ENCODE results near the gene ZNF865. TPM values are rescaled to one million over a fixed set of nuclear protein-coding genes. Genes with fewer than 3 reads are reported as not detected.
A peak's percentile ranks its signal among the peaks of the same experiment; 100 is the strongest.

The ZNF865 gene
- total RNA-seq (2021; fragmentation: NEBNext Ultra II Directional; extraction: Animal tissue kit (Norgen Biotek cat#: 25700)), result 13.6 and 14.6 TPM in 2 replicates
- 3.5 and 5.9 TPM in 2 replicates for polyA plus RNA-seq (2011; rRNA removed)
- 3.2 TPM for polyA plus RNA-seq (2011; cell fraction: cytosol; rRNA removed)
- polyA plus RNA-seq (2011; cell fraction: nucleus; rRNA removed), result 5.2 TPM
- polyA plus RNA-seq (2012, experiment 1 of 2), result 4.2 to 8.5 TPM (median 7.3 TPM) in 4 replicates
- polyA plus RNA-seq (2012, experiment 2 of 2), result 3.5 TPM
- 8.2 TPM for polyA plus RNA-seq (2013, experiment 1 of 2)
- 8.3 TPM for polyA plus RNA-seq (2013, experiment 2 of 2)
- 0.49 and 1.1 TPM in 2 replicates for polyA minus RNA-seq (2011; rRNA and poly(A)+ RNA removed)
- 6.8 TPM for polyA minus RNA-seq (2011; cell fraction: cytosol; rRNA and poly(A)+ RNA removed)
- polyA minus RNA-seq (2011; cell fraction: nucleus; rRNA and poly(A)+ RNA removed), result 5.9 TPM
- long read RNA-seq, experiment 1, full-length matches to known transcripts, result 4 of 17 reads
- long read RNA-seq, experiment 1, partial matches to known transcripts, result 0 of 17 reads
- long read RNA-seq, experiment 1, other reads (novel, unspliced or antisense), result 13 of 17 reads
- long read RNA-seq, experiment 2, partial matches to known transcripts, result 0 of 3 reads
- long read RNA-seq, experiment 2, other reads (novel, unspliced or antisense), result 3 of 3 reads

- POLR2A ChIA-PET (ENCODE audit: partially characterized antibody), result interaction anchor here (0.6 to 3.6 kb wide), 15 partner anchors 11 to 121 kb away, joined by 3 to 25 read pairs (median 4); partner anchors contain the start of genes NAT14, U2AF2, ZNF579 and ZNF784
- Histone ChIP-seq H4K91ac (replicated peaks; ENCODE audit: insufficient read length, low read length) (peak within 1 kb of the TSS; percentile 98), H4K5ac (ENCODE audit: insufficient read length, low read depth, low read length) (peak within 1 kb of the TSS; percentile 96), H3K23ac (ENCODE audit: insufficient read length) (no peak within 1 kb of the TSS), H3K14ac (ENCODE audit: insufficient read length) (peak within 1 kb of the TSS; percentile 1), H2BK120ac (replicated peaks; ENCODE audit: low read depth, low read length) (peak within 1 kb of the TSS; percentile 86), H3K36me3 (ENCODE audit: control insufficient read depth in 2 of 4, insufficient read depth in 4 of 4, low read length in 3 of 4) (peaks cover 0 to 3% (median 0%) of the 10 kb centered on the region in 4 experiments; a peak in 1 of 8 replicates), H3K18ac (ENCODE audit: extremely low read depth, low read length) (peak within 1 kb of the TSS; percentile 98), H2BK5ac (ENCODE audit: low read depth, low read length) (peak within 1 kb of the TSS; percentile 96), H4K20me1 (replicated peaks in 1 of 2; ENCODE audit: control insufficient read depth in 1 of 2, insufficient read depth in 2 of 2, low read length in 2 of 2) (peaks cover 2 to 19% of the 10 kb centered on the region in 2 experiments), H2AFZ (ENCODE audit: low read length) (no peak within 1 kb of the TSS; the same call in 1 of the 2 replicates), H3K4me1 (replicated peaks in 1 of 4; ENCODE audit: control insufficient read depth in 3 of 4, insufficient read depth in 4 of 4, low read length in 3 of 4) (peaks cover 0 to 14% (median 8%) of the 10 kb centered on the region in 4 experiments; a peak in 6 of 7 replicates), H3K56ac (replicated peaks; ENCODE audit: insufficient read length, low read depth, low read length) (peak within 1 kb of the TSS; percentile 95), H2AK5ac (ENCODE audit: low read depth, low read length) (no peak within 1 kb of the TSS), H3K23me2 (ENCODE audit: low read depth, low read length) (peaks cover 13% of the 10 kb centered on the region), H3K9me3 (ENCODE audit: insufficient read depth in 2 of 2, low read depth in 1 of 2, low read length in 1 of 2) (no peaks in the 10 kb centered on the region), H3K27ac (ENCODE audit: low read depth, low read length) (peak within 1 kb of the TSS; percentile 80), H3K9ac (replicated peaks in 1 of 4; ENCODE audit: extremely low read depth in 1 of 4, low read depth in 3 of 4, low read length in 3 of 4) (peak within 1 kb of the TSS; percentile 59 to 66 (median 62)), H3K79me2 (ENCODE audit: control insufficient read depth in 1 of 2, insufficient read depth in 2 of 2, low read length in 2 of 2) (peaks cover 0 to 10% of the 10 kb centered on the region in 2 experiments; a peak in 2 of 4 replicates), H3K4ac (replicated peaks; ENCODE audit: insufficient read length, low read depth, low read length) (peak within 1 kb of the TSS; percentile 74), H3K4me2 (ENCODE audit: insufficient read depth in 1 of 2, low read depth in 2 of 2, low read length in 2 of 2) (peak within 1 kb of the TSS; percentile 61 to 93), H2BK12ac (ENCODE audit: low read depth, low read length) (0 out of 2 replicates have a peak within 1 kb of the TSS, but pooled peaks have one; percentile 80), H3K79me1 (ENCODE audit: low read depth, low read length) (peaks cover 5% of the 10 kb centered on the region), H4K8ac (ENCODE audit: extremely low read depth, insufficient read depth, low read length) (peak within 1 kb of the TSS; percentile 83), H3K4me3 (ENCODE audit: extremely low read depth in 1 of 4, insufficient read depth in 2 of 4, low read depth in 3 of 4, low read length in 4 of 4) (peak within 1 kb of the TSS; percentile 54 to 93 (median 88)), H3K27me3 (replicated peaks in 1 of 4; ENCODE audit: control insufficient read depth in 3 of 4, extremely low read depth in 1 of 4, insufficient read depth in 3 of 4, low read length in 3 of 4) (no peaks in the 10 kb centered on the region), H2BK15ac (ENCODE audit: low read length) (peak within 1 kb of the TSS; percentile 95; the same call in 1 of the 2 replicates), H2BK20ac (ENCODE audit: low read length) (peak within 1 kb of the TSS; percentile 66; the same call in 1 of the 2 replicates)
- FAIRE-seq (peak; percentile 74), DNase-seq (ENCODE audit: low read depth in 1 of 2, low spot score in 2 of 2) (peak in 1 of 2 experiments; percentile 72)
- WGBS, 2 experiments (ENCODE audit: extremely low coverage in 1 of 2, insufficient coverage in 1 of 2, insufficient read length in 1 of 2, insufficient replicate concordance in 2 of 2, low coverage in 1 of 2, low lambda C conversion rate in 2 of 2, missing lambda C conversion rate in 1 of 2), result 4% methylated on average over 18 of the region's 44 CpGs; no CpG with 5 or more reads in 1 of the 2 experiments
- CTCF ChIA-PET (ENCODE audit: partially characterized antibody), result interaction anchor here (0.6 to 2.3 kb wide), 28 partner anchors 9 to 447 kb away, joined by 3 to 22 read pairs (median 5); partner anchors contain the start of genes NAT14 and ZNF784
- no peak for TF ChIP-seq EP300 (IDR thresholded peaks at IDR 0.05; ENCODE audit: borderline replicate concordance in 1 of 2, low read depth in 2 of 2, low read length in 2 of 2)
- 0 out of 2 replicates have a peak, but pooled peaks have one; percentile 7 for TF ChIP-seq TEAD4 (IDR thresholded peaks at IDR 0.05; ENCODE audit: low read depth, low read length)
- no peak for TF ChIP-seq NANOG (IDR thresholded peaks at IDR 0.05; ENCODE audit: insufficient read depth, low read depth, low read length, poor library complexity, severe bottlenecking)
- peak; percentile 39 to 75; a peak in 2 of 4 replicates for TF ChIP-seq SIN3A (conservative IDR thresholded peaks at IDR 0.05 in 1 of 2, IDR thresholded peaks at IDR 0.05 in 1 of 2; ENCODE audit: low read depth in 1 of 2, low read length in 2 of 2)
- peak; percentile 89 for TF ChIP-seq E2F6 (IDR thresholded peaks at IDR 0.05)
Observed at GRCh38 chr19:55605637-55606470, at the start of gene ZNF865. ZNF865 (plus strand) TSS chr19:55605647; CDS start chr19:55613619, 7,972 bp downstream.

All from H1 (cell line).